Uterus (tissue), 2 donors: ENCODE measurements around the gene XYLT1.

Source experiments
- POLR2A ChIP-seq, 2 donors: fragments of 450-650 bp; IDR thresholded peaks; one replicate each; pipeline ENCODE4 v1.6.1; 2016; ENCODE audit warnings: antibody characterized with exemption in 2 of 2, mild to moderate bottlenecking in 1 of 2, moderate library complexity in 1 of 2
- TF ChIP-seq, protein P1 (sequence below), 4 experiments: fragments of 200-600 bp in 2 of 4; fragments of 450-650 bp in 2 of 4; sonication (generic) in 2 of 4; IDR thresholded peaks; one replicate each; pipeline ENCODE4 v1.5.1; 2016 to 2019; ENCODE audit warnings: antibody characterized with exemption in 4 of 4, mild to moderate bottlenecking in 2 of 4, moderate library complexity in 1 of 4

DNA sequence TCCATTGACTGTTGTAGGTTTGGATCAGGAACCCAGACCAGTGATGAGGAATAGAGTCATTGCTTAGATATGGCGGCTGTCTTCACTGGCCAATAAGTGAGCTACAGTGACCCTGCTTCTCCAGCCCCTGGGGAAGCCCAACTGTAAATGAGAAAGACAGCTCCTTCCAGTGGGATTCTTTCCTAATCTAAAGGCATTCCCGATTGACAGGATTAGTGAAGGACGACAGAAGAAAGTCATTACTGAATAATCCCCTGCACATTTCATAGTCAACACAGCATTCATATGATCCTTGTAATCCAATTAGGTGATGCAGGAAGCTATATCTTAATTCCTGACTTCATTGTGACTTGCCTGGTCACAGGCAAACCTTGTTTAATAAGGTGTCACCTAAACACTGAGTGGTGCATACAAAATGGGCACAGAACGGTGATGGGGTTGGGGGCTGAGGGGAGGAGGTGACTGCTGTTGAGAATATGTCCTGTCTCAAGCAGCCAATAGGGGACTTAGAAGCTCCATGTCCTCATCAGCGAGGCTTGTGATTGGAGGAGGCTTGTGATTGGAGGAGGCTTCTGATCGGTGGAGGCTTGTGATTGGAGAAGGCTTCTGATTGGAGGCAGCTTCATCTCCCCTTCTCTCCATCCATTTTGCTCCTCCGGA is 242.6 kb downstream of the XYLT1 start:
- TF ChIP-seq, protein P1, sequence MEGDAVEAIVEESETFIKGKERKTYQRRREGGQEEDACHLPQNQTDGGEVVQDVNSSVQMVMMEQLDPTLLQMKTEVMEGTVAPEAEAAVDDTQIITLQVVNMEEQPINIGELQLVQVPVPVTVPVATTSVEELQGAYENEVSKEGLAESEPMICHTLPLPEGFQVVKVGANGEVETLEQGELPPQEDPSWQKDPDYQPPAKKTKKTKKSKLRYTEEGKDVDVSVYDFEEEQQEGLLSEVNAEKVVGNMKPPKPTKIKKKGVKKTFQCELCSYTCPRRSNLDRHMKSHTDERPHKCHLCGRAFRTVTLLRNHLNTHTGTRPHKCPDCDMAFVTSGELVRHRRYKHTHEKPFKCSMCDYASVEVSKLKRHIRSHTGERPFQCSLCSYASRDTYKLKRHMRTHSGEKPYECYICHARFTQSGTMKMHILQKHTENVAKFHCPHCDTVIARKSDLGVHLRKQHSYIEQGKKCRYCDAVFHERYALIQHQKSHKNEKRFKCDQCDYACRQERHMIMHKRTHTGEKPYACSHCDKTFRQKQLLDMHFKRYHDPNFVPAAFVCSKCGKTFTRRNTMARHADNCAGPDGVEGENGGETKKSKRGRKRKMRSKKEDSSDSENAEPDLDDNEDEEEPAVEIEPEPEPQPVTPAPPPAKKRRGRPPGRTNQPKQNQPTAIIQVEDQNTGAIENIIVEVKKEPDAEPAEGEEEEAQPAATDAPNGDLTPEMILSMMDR (IDR thresholded peaks at IDR 0.05) = no peak
- no peak for TF ChIP-seq POLR2A (IDR thresholded peaks at IDR 0.05)
